NT2/D1 (cell line): Measurements from ENCODE around the gene BSCL2.

Experiments
- DNase-seq: peaks from one replicate; pipeline ENCODE4 v3.0.0-alpha.2; 2011; ENCODE audit warnings: low read depth, low spot score
- H3K27me3 ChIP-seq: 2 replicates; pipeline ENCODE4 v1.6.0; 2011; ENCODE audit warnings: mild to moderate bottlenecking; ENCODE audit not compliant: insufficient read length, insufficient read depth
- H3K36me3 ChIP-seq: 2 replicates; pipeline ENCODE4 v1.6.1; 2011; ENCODE audit warnings: mild to moderate bottlenecking, low read length, mixed read lengths; ENCODE audit not compliant: insufficient read depth, insufficient read length
- H3K4me1 ChIP-seq: 2 replicates; pipeline ENCODE4 v1.5.1; 2011; ENCODE audit not compliant: insufficient read depth, insufficient read length
- H3K4me3 ChIP-seq: 2 replicates; pipeline ENCODE4 v1.5.1; 2011; ENCODE audit warnings: low read depth; ENCODE audit not compliant: insufficient read length
- H3K9ac ChIP-seq: 2 replicates; pipeline ENCODE4 v1.6.0; 2011; ENCODE audit warnings: low read depth; ENCODE audit not compliant: insufficient read length
- H3K9me3 ChIP-seq: 2 replicates; pipeline ENCODE4 v1.5.1; 2011; ENCODE audit warnings: mild to moderate bottlenecking, low read length; ENCODE audit not compliant: insufficient read depth
- SUZ12 ChIP-seq: IDR thresholded peaks from 2 replicates; pipeline ENCODE4 v1.6.1; 2011; ENCODE audit not compliant: insufficient read length, insufficient read depth; ENCODE audit errors: extremely low read depth
- YY1 ChIP-seq: IDR thresholded peaks from 2 replicates; pipeline ENCODE4 v1.6.1; 2011; ENCODE audit not compliant: insufficient read length, insufficient read depth
- ZNF274 ChIP-seq: IDR thresholded peaks from 2 replicates; pipeline ENCODE4 v1.6.1; 2011; ENCODE audit warnings: mild to moderate bottlenecking, low read depth, low read length

The BSCL2 gene

DNA sequence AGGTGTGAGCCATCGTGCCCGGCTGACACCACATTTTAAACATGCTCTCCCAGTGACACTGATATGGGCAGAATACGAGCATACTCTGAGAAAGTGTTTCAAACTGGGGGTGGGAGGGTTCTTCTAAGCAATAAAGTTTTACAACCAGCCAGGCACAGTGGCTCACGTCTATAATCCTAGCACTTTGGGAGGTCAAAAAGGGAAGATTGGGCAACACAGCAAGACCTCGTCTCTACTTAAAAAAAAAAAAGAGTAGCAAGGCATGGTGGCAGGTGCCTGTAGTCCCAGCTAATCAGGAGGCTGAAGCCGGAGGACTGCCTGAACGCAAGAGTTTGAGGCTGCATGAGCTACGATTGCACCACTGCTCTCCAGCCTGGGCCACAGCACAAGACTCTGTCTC is 63.0 kb downstream of the BSCL2 start:
- peaks cover 6% of the 10 kb centered on the region for H3K4me1 ChIP-seq
- no peaks in the 10 kb centered on the region for H3K9me3 ChIP-seq
- TF ChIP-seq ZNF274 (no peak), SUZ12 (no peak), YY1 (no peak)
- DNase-seq, result no peak
- no peaks in the 10 kb centered on the region for H3K27me3 ChIP-seq
- H3K9ac ChIP-seq, result no peak overlapping the region
- peaks cover 58% of the 10 kb centered on the region for H3K36me3 ChIP-seq
- no peak overlapping the region for H3K4me3 ChIP-seq
